ENCODE measurements around the gene PLAGL1. TPM values are rescaled to one million over a fixed set of nuclear protein-coding genes. Genes with fewer than 3 reads are reported as not detected.
A peak's percentile ranks its signal among the peaks of the same experiment; 100 is the strongest.

Gene PLAGL1
- total RNA-seq, 1 donor, result 12.1 TPM

GRCh38 chr6:144007478-144008119 is 460 bp downstream of the PLAGL1 start:
- no peak for TF ChIP-seq CTCF (IDR thresholded peaks at IDR 0.05; ENCODE audit: insufficient read depth, low read depth, low read length)
- no peak for DNase-seq (ENCODE audit: low read depth)
- peak overlapping the region; percentile 68 for H3K4me3 ChIP-seq (ENCODE audit: low read depth, low read length)

- DNase-seq (ENCODE audit: low read depth), result peak; percentile 80
- TF ChIP-seq CTCF (IDR thresholded peaks at IDR 0.05; ENCODE audit: insufficient read depth, low read depth, low read length), result no peak
- peak overlapping the region; percentile 68 for H3K4me3 ChIP-seq (ENCODE audit: low read depth, low read length)
Measured at GRCh38 chr6:144006736-144007477, 1.2 kb downstream of the PLAGL1 start.

- H3K4me3 ChIP-seq (ENCODE audit: low read depth, low read length), result no peak overlapping the region
- DNase-seq (ENCODE audit: low read depth), result peak; percentile 58
- no peak for TF ChIP-seq CTCF (IDR thresholded peaks at IDR 0.05; ENCODE audit: insufficient read depth, low read depth, low read length)
Measured at GRCh38 chr6:143999406-143999805, 8.7 kb downstream of the PLAGL1 start.

DNA sequence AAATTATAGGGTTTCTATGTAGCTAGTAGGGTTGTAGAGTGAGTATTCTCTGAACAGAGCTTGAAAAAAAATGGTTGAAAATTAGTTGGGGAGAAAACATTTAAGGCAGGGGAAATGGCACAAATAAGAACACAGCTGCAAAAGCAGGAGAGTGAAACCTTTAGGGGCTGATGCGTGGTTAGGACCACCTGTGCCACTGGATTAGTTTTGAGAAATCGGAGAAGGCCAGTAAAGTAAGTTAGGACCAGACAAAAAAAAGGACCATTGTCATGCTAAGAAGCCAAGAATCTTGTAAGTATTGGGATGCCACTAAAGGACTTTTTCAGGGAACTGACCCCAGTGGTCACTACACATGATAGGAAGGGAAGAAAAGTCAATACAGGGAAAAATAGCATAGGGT is 9.4 kb downstream of the PLAGL1 start:
- TF ChIP-seq CTCF (IDR thresholded peaks at IDR 0.05; ENCODE audit: insufficient read depth, low read depth, low read length), result no peak
- no peak for DNase-seq (ENCODE audit: low read depth)
- no peak overlapping the region for H3K4me3 ChIP-seq (ENCODE audit: low read depth, low read length)

GRCh38 chr6:143993965-143994646 is 14.0 kb downstream of the PLAGL1 start:
- H3K4me3 ChIP-seq (ENCODE audit: low read depth, low read length), result no peak overlapping the region
- TF ChIP-seq CTCF (IDR thresholded peaks at IDR 0.05; ENCODE audit: insufficient read depth, low read depth, low read length), result no peak
- no peak for DNase-seq (ENCODE audit: low read depth)

DNA sequence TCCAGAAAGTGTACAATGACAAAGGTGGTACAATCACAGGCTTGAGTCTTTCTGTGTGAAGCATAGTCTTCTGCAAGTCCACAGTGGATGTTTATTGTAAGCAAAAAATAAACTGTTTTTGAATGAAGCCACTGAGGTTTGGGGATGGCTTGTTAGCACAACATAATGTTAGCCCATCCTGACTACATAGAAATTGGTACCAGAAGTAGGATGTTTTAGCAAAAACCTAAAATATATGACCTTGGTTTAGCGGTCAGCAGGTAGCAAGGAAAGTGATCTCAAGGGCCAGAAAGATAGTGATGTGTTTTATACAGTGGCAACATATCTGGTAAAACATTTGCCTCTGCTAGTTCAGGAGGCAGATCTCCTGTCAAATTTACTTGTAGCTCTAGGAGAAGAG is 15.8 kb downstream of the PLAGL1 start:
- no peak overlapping the region for H3K4me3 ChIP-seq (ENCODE audit: low read depth, low read length)
- DNase-seq (ENCODE audit: low read depth), result no peak
- TF ChIP-seq CTCF (IDR thresholded peaks at IDR 0.05; ENCODE audit: insufficient read depth, low read depth, low read length), result no peak
